GM19328 (cell line): ENCODE measurements around the gene ZNF169.
"Not testable (repeated sequence)": the region's sequence is repeated elsewhere in the genome, so short reads cannot be mapped to it uniquely, and the experiment has no call there.

Experiments used
- ATAC-seq: cut with Tn5 transposase; IDR thresholded peaks from one replicate; pipeline ENCODE4 v1.9.1; 2021; ENCODE audit warnings: mild to moderate bottlenecking, moderate library complexity; ENCODE audit not compliant: unreplicated experiment

The ZNF169 gene

GRCh38 chr9:94259077-94259862 lies at the start of gene ZNF169:
Gene ZNF169 (plus strand): TSS chr9:94259298. CDS start chr9:94278813, 19,515 bp downstream.
- ATAC-seq: peak; percentile 100

GRCh38 chr9:94210616-94211603 lies 48.2 kb upstream of the ZNF169 start:
- ATAC-seq: no peak

GRCh38 chr9:94212091-94212490 lies 47.0 kb upstream of the ZNF169 start:
- ATAC-seq: no peak

- no peak for ATAC-seq
Observed at GRCh38 chr9:94212531-94212930, 46.6 kb upstream of the ZNF169 start.

GRCh38 chr9:94213511-94214124 lies 45.5 kb upstream of the ZNF169 start:
- peak; percentile 76 for ATAC-seq

GRCh38 chr9:94222870-94223269 lies 36.2 kb upstream of the ZNF169 start:
- ATAC-seq: no peak

- ATAC-seq: not testable (repeated sequence)
Observed at GRCh38 chr9:94225413-94225812, 33.7 kb upstream of the ZNF169 start.

- ATAC-seq: no peak
Observed at GRCh38 chr9:94228616-94229015, 30.5 kb upstream of the ZNF169 start.

GRCh38 chr9:94232428-94232827 lies 26.7 kb upstream of the ZNF169 start:
- ATAC-seq: no peak

GRCh38 chr9:94241098-94241497 lies 18.0 kb upstream of the ZNF169 start:
- not testable (repeated sequence) for ATAC-seq

- no peak for ATAC-seq
Observed at GRCh38 chr9:94245651-94246050, 13.4 kb upstream of the ZNF169 start.

GRCh38 chr9:94250456-94250855 lies 8.6 kb upstream of the ZNF169 start:
- no peak for ATAC-seq

GRCh38 chr9:94256007-94256406 lies 3.1 kb upstream of the ZNF169 start:
- ATAC-seq: no peak

GRCh38 chr9:94265626-94266402 lies 6.7 kb downstream of the ZNF169 start:
- not testable (repeated sequence) for ATAC-seq

- no peak for ATAC-seq
Observed at GRCh38 chr9:94269264-94269663, 10.2 kb downstream of the ZNF169 start.

- no peak for ATAC-seq
Observed at GRCh38 chr9:94270009-94270408, 10.9 kb downstream of the ZNF169 start.

GRCh38 chr9:94277029-94277428 lies 17.9 kb downstream of the ZNF169 start:
- not testable (repeated sequence) for ATAC-seq

GRCh38 chr9:94277885-94278536 lies 18.9 kb downstream of the ZNF169 start:
- no peak for ATAC-seq

- no peak for ATAC-seq
Observed at GRCh38 chr9:94280409-94280989, 21.4 kb downstream of the ZNF169 start.

GRCh38 chr9:94281101-94281500 lies 22.0 kb downstream of the ZNF169 start:
- ATAC-seq: no peak
